ENCODE data around the gene ACSM2A.
"Not testable (repeated sequence)": the region's sequence is repeated elsewhere in the genome, so short reads cannot be mapped to it uniquely, and the experiment has no call there.

The ACSM2A gene

GRCh38 chr16:20459227-20459626, 7.9 kb downstream of the ACSM2A start:
- DNase-seq: not testable (repeated sequence)

- not testable (repeated sequence) for DNase-seq
Measured at GRCh38 chr16:20460313-20460712, 9.0 kb downstream of the ACSM2A start.

GRCh38 chr16:20468954-20469353, 17.6 kb downstream of the ACSM2A start:
- DNase-seq: not testable (repeated sequence)

GRCh38 chr16:20469930-20470329, 18.6 kb downstream of the ACSM2A start:
- DNase-seq: not testable (repeated sequence)

GRCh38 chr16:20470732-20471131, 19.4 kb downstream of the ACSM2A start:
- not testable (repeated sequence) for DNase-seq

- DNase-seq: not testable (repeated sequence)
Measured at GRCh38 chr16:20477188-20477744, 25.9 kb downstream of the ACSM2A start.

GRCh38 chr16:20483989-20484388, 32.7 kb downstream of the ACSM2A start:
- DNase-seq: not testable (repeated sequence)

- no peak for DNase-seq
Measured at GRCh38 chr16:20484726-20485125, 33.4 kb downstream of the ACSM2A start.

GRCh38 chr16:20485408-20485807, 34.1 kb downstream of the ACSM2A start:
- no peak for DNase-seq

- DNase-seq: not testable (repeated sequence)
Measured at GRCh38 chr16:20490994-20491393, 39.7 kb downstream of the ACSM2A start.

GRCh38 chr16:20491448-20491847, 40.1 kb downstream of the ACSM2A start:
- not testable (repeated sequence) for DNase-seq

GRCh38 chr16:20504418-20504817, 53.1 kb downstream of the ACSM2A start:
- no peak for DNase-seq

GRCh38 chr16:20507280-20507679, 56.0 kb downstream of the ACSM2A start:
- no peak for DNase-seq

GRCh38 chr16:20510323-20510722, 59.0 kb downstream of the ACSM2A start:
- no peak for DNase-seq

- DNase-seq: no peak
Measured at GRCh38 chr16:20515688-20516090, 64.4 kb downstream of the ACSM2A start.

- no peak for DNase-seq
Measured at GRCh38 chr16:20517149-20517548, 65.8 kb downstream of the ACSM2A start.

GRCh38 chr16:20519231-20519630, 67.9 kb downstream of the ACSM2A start:
- no peak for DNase-seq

- no peak for DNase-seq
Measured at GRCh38 chr16:20520103-20520502, 68.8 kb downstream of the ACSM2A start.

GRCh38 chr16:20531795-20532194, 80.5 kb downstream of the ACSM2A start:
- DNase-seq: not testable (repeated sequence)

GRCh38 chr16:20532284-20532792, 81.0 kb downstream of the ACSM2A start:
- not testable (repeated sequence) for DNase-seq

- DNase-seq: not testable (repeated sequence)
Measured at GRCh38 chr16:20536669-20537068, 85.3 kb downstream of the ACSM2A start.

Measured in activated CD4-positive, alpha-beta T cell treated with anti-CD3 and anti-CD28 coated beads, Interleukin-2, amount 50 U/mL, for 48 hours (primary cell).